WI38 (cell line): Measurements from ENCODE around the gene BIN1.

Experiments used
- H3K4me3 ChIP-seq: 2 replicates; pipeline ENCODE4 v1.5.1; 2011; ENCODE audit warnings: low read depth, mild to moderate bottlenecking, control low read depth, low read length
- TF ChIP-seq, protein P1 (sequence below): IDR thresholded peaks from 2 replicates; pipeline ENCODE4 v1.5.1; 2012; ENCODE audit warnings: low read depth, mild to moderate bottlenecking, control low read depth, low read length

The BIN1 gene

DNA sequence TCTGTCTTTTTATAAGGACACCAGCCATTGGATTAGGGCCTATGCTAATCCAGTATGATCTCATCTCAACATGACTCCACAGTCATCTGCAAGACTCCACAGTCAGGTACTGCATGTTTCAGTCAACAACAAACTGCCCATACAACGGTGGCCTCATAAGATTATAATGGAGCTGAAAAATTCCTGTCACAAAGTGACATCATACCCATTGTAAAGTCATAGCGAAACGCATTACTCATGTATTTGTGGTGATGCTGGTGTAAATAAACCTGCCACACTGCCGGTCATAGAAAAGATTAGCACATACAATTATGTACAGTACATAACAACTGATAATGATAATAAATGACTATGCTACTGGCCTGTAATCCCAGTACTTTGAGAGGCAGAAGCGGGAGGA lies 106.0 kb downstream of the BIN1 start:
- H3K4me3 ChIP-seq: no peak overlapping the region
- TF ChIP-seq, protein P1, sequence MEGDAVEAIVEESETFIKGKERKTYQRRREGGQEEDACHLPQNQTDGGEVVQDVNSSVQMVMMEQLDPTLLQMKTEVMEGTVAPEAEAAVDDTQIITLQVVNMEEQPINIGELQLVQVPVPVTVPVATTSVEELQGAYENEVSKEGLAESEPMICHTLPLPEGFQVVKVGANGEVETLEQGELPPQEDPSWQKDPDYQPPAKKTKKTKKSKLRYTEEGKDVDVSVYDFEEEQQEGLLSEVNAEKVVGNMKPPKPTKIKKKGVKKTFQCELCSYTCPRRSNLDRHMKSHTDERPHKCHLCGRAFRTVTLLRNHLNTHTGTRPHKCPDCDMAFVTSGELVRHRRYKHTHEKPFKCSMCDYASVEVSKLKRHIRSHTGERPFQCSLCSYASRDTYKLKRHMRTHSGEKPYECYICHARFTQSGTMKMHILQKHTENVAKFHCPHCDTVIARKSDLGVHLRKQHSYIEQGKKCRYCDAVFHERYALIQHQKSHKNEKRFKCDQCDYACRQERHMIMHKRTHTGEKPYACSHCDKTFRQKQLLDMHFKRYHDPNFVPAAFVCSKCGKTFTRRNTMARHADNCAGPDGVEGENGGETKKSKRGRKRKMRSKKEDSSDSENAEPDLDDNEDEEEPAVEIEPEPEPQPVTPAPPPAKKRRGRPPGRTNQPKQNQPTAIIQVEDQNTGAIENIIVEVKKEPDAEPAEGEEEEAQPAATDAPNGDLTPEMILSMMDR: no peak

DNA sequence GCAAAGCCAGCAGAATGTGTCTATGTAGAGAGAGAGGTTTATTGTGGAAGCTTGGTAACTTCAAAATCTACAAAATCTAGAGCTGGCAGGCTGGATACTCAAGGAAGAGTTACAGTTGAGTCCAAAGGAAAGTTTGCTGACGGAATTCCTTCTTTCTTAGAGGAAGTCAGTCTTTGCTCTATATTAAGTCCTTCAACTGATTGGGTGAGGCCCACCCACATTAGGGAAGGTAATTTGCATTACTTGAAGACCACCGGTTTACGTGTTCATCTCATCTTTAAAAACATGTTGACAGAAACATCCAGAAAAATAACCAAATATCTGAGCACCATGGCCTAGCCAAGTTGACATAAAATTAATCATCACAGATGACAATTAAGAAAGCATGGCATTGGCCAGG lies 106.8 kb downstream of the BIN1 start:
- H3K4me3 ChIP-seq: no peak overlapping the region
- TF ChIP-seq, protein P1: no peak

- TF ChIP-seq, protein P1: no peak
- H3K4me3 ChIP-seq: no peak overlapping the region
Measured at GRCh38 chr2:126999106-126999756, 107.7 kb downstream of the BIN1 start.

DNA sequence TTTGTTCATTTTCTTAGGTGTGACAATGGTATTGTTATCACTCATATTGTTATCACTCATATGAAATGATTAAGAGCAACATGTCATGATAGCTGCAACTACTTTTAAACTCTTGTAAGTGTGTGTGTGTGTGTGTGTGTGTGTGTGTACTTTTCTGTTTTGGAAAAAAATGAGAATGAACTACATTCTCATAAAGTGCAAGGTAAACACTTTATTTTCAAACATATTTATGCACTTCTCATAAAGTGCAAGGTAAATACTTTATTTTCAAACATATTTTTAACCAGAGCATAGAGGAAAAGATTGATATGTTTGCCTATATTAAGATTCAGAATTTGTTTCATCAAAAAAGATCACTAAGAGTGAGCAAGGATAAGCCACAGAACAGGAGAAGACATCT lies 108.5 kb downstream of the BIN1 start:
- TF ChIP-seq, protein P1: no peak
- no peak overlapping the region for H3K4me3 ChIP-seq
